Activated T-helper 17 cell treated with anti-CD3 and anti-CD28 coated beads, Interleukin-2, amount 50 U/mL, for 72 hours (primary cell): ENCODE measurements around the gene FASLG. TPM values are rescaled to one million over a fixed set of nuclear protein-coding genes. Genes with fewer than 3 reads are reported as not detected.
A peak's percentile ranks its signal among the peaks of the same experiment; 100 is the strongest.

Experiments
- ATAC-seq: fragments of 150-1000 bp; cut with Tn5 transposase; replicated peaks from 2 replicates; pipeline ENCODE4 v1.10.0; 2021; ENCODE audit warnings: mild to moderate bottlenecking, moderate library complexity
- H3K27ac Mint-ChIP-seq: one replicate; pipeline ENCODE4 v1.8.0; 2022; ENCODE audit warnings: mixed read lengths
- H3K27me3 Mint-ChIP-seq: one replicate; pipeline ENCODE4 v1.8.0; 2022; ENCODE audit warnings: mixed read lengths
- H3K36me3 Mint-ChIP-seq: one replicate; pipeline ENCODE4 v1.8.0; 2022; ENCODE audit warnings: low read depth, mild to moderate bottlenecking, mixed read lengths
- H3K4me1 Mint-ChIP-seq: one replicate; pipeline ENCODE4 v1.8.0; 2022; ENCODE audit warnings: mixed read lengths
- H3K4me3 Mint-ChIP-seq: one replicate; pipeline ENCODE4 v1.8.0; 2022; ENCODE audit warnings: mild to moderate bottlenecking, mixed read lengths
- H3K9me3 Mint-ChIP-seq: one replicate; pipeline ENCODE4 v1.8.0; 2022; ENCODE audit warnings: mixed read lengths
- total RNA-seq, 2 donors: library from RNA; stranded (reverse); gene quantifications; one replicate each; pipeline ENCODE4 v1.2.3, GENCODE V29; 2022

The FASLG gene
- total RNA-seq, 2 donors from 2014 or later: 2.7 to 11.3 TPM

DNA sequence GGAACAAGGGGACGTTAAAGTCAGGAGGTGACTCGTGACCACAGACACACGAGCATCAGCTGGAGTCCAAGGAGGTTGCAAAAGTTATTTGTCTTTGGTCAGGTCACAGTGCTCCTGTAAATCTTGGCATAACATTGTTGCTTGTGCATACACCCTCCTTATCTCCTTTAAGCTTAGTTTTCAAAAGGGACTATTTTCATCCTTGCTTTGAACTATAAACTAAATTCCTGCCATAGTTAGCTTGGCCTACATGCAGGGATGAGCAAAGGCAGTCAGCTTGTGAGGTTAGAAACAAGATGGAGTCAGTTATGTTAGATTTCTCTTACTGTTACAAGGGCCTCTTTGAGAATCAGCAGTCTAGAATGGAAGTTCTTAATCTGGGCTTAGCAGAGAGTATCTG, 28.0 kb upstream of the FASLG start:
- Mint-ChIP-seq H3K4me1 (peaks cover 32% of the 10 kb centered on the region), H3K9me3 (no peaks in the 10 kb centered on the region), H3K36me3 (no peaks in the 10 kb centered on the region), H3K27ac (no peak overlapping the region), H3K27me3 (peaks cover 3% of the 10 kb centered on the region), H3K4me3 (no peak overlapping the region)
- ATAC-seq: no peak

DNA sequence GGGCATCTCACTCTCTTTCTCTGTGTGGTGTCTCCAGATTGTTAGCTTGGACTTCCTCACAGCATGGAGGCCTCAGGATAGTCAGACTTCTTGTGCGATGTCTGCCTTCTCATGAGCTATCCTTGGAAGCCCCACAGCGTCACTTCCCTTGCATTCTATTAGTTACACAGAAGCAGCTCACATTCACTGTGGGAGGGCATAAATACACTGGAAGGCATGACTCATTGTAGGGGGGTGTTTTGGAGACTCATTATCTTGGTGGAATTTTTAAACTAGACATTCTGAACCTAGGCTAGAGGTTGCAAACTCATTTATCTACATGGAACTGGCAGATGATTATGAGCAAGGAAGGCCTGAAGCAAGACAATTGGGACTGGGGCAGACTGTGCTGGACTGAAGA, 21.4 kb upstream of the FASLG start:
- ATAC-seq: peak; percentile 16
- Mint-ChIP-seq H3K27ac (peak overlapping the region; percentile 100), H3K27me3 (no peaks in the 10 kb centered on the region), H3K36me3 (peaks cover 9% of the 10 kb centered on the region), H3K9me3 (no peaks in the 10 kb centered on the region), H3K4me1 (peaks cover 36% of the 10 kb centered on the region), H3K4me3 (peak overlapping the region; percentile 77)

DNA sequence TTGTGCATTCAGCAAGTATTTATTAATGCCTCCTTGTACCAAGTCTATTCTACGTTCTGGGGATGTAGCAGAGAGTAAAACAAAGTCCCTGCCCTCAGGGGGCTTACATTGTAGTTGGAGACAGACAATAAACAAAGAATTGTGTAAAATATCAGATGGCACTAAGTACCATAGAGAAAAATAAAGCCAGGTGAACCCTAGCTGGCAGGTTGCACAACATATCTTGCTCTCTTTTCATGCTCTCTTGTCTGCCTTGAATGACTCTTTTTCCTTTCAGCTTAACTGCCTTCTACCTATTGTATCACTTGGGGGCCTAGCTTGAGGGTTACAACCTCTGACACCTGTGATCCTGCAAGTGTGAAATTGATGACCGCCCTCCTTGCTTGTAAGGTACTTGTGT, 20.7 kb upstream of the FASLG start:
- ATAC-seq: no peak
- H3K9me3 Mint-ChIP-seq: no peaks in the 10 kb centered on the region
- H3K27ac Mint-ChIP-seq: peak overlapping the region; percentile 100
- peaks cover 9% of the 10 kb centered on the region for H3K36me3 Mint-ChIP-seq
- no peaks in the 10 kb centered on the region for H3K27me3 Mint-ChIP-seq
- H3K4me1 Mint-ChIP-seq: peaks cover 40% of the 10 kb centered on the region
- peak overlapping the region; percentile 77 for H3K4me3 Mint-ChIP-seq

DNA sequence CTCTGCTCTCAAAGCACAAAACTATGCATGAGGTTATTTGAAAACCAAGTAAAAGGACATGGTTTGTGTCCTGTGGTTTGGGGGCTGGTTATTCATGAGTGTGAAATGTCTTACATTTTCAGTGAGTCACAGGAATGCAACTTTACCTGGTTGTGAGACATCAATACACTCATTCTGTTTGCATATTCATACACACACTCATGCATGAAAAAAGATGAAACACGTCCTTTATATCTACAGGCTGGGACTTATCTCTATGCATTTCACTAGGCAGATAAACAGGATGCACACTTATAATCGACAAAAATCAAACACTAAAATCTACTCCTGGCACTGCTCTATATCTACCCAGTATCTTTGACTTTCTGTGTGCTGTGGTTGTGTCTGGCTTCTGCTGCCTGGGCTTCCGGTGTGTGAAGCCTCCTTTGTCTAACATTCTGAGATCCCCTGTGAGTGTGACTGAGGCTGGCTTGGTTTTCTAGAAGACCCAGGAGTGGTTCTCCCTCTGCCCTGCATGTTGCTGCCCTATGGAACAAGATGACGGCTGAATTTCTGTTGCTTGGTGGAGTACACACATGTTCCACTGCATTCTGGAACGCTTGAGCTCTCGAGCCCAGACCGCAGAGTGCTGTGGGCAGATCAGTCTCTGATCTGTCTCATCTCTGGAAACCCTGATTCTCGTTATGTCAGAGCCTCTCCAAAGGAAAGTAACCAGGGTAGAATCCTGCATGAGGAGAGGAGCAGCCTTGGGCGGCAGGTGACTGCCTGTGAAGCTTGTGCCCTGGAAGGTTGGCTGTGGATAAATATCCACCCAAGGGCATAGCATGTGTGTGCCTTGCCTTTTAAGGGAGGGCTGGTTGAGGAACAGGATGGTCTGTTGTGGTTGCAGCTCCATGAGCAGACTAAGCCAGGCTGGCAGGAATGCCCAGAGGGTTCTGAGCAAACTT, 19.7 kb upstream of the FASLG start:
- no peaks in the 10 kb centered on the region for H3K9me3 Mint-ChIP-seq
- H3K4me3 Mint-ChIP-seq: peak overlapping the region; percentile 77
- peak overlapping the region; percentile 100 for H3K27ac Mint-ChIP-seq
- peaks cover 9% of the 10 kb centered on the region for H3K36me3 Mint-ChIP-seq
- H3K27me3 Mint-ChIP-seq: peaks cover 3% of the 10 kb centered on the region
- ATAC-seq: peak; percentile 86
- H3K4me1 Mint-ChIP-seq: peaks cover 48% of the 10 kb centered on the region

DNA sequence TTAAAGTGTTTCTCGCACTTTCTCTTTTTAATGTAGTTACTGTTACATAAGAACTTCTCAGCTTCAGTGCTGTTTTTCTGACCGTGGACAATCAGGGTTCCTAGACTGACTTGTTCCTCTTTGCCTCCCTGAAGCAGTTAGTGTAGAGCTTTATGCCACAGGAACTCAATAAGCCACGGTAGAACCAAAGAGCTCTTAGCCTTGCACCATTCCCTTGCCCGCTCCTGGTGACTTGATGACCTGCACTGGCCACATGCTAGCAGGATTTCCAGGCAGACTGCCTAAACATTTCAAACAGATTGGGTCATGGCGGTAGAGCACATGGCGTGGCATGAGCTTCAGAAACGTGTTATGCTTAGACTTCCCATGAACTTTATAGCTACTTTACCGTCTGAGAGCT, 18.8 kb upstream of the FASLG start:
- peaks cover 58% of the 10 kb centered on the region for H3K4me1 Mint-ChIP-seq
- no peaks in the 10 kb centered on the region for H3K9me3 Mint-ChIP-seq
- H3K36me3 Mint-ChIP-seq: peaks cover 9% of the 10 kb centered on the region
- peaks cover 3% of the 10 kb centered on the region for H3K27me3 Mint-ChIP-seq
- ATAC-seq: no peak
- H3K4me3 Mint-ChIP-seq: peak overlapping the region; percentile 77
- H3K27ac Mint-ChIP-seq: peak overlapping the region; percentile 100

DNA sequence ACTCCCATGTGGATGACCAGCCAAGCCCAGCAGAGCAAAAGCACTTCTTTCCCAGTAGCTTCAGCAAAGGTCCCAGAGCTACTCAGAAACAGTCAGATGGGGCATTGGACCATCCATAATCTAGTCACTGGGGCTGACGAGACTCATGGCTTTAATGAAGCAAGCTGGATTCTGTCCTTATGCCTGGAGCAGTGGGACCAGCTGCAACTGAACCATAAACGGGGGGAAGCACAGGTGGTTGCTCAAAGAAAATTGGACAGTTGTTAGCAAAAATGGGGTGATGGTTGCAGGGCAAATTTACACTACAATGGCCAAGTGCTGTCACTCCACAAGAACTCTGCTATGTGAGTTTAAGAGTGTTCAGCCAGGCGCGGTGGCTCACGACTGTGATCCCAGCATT, 17.4 kb upstream of the FASLG start:
- no peak overlapping the region for H3K27ac Mint-ChIP-seq
- peak overlapping the region; percentile 77 for H3K4me3 Mint-ChIP-seq
- H3K9me3 Mint-ChIP-seq: no peaks in the 10 kb centered on the region
- H3K36me3 Mint-ChIP-seq: peaks cover 9% of the 10 kb centered on the region
- H3K4me1 Mint-ChIP-seq: peaks cover 63% of the 10 kb centered on the region
- no peak for ATAC-seq
- H3K27me3 Mint-ChIP-seq: peaks cover 3% of the 10 kb centered on the region

DNA sequence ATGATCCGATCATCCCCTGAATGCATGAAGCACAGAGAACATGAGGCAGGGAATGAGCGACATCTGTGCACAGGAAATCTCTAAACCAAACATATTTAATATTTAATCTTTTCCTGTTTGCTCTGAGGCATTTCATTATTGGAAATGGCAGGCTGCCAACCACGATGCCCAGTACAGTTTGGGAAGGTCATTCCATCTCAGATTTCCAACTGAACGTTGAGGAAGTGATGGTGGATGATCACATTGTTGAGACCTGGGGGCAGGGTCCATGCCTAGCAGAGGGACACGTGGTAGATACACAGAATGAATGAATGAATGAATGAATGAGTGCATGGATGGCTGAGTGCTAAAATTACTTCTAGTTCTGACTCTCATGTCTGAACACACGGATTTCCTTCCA, 15.9 kb upstream of the FASLG start:
- Mint-ChIP-seq H3K36me3 (peaks cover 9% of the 10 kb centered on the region), H3K4me3 (peak overlapping the region; percentile 11), H3K9me3 (no peaks in the 10 kb centered on the region), H3K27ac (no peak overlapping the region), H3K4me1 (peaks cover 64% of the 10 kb centered on the region), H3K27me3 (peaks cover 3% of the 10 kb centered on the region)
- no peak for ATAC-seq

DNA sequence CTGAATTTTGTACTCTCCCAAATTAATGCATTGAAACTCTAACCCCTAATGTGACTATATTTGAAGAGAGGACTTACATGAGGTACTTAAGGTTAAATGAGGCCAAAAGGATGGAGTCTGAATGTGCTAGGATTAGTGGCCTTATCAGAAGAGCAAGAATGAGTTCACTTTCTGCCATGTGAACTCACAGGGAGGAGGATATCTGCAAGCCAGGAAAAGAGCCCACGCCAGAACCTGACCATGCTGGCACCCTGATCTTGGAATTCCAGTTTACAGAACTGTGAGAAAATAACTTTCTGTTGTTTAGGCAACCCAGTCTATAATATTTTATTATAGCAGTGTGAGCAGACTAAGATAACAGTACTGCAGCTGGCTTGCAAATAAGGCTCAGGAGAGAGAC, 12.2 kb upstream of the FASLG start:
- peak overlapping the region; percentile 6 for H3K4me3 Mint-ChIP-seq
- peaks cover 39% of the 10 kb centered on the region for H3K4me1 Mint-ChIP-seq
- ATAC-seq: peak; percentile 10
- no peaks in the 10 kb centered on the region for H3K9me3 Mint-ChIP-seq
- H3K36me3 Mint-ChIP-seq: no peaks in the 10 kb centered on the region
- H3K27ac Mint-ChIP-seq: no peak overlapping the region
- peaks cover 3% of the 10 kb centered on the region for H3K27me3 Mint-ChIP-seq

DNA sequence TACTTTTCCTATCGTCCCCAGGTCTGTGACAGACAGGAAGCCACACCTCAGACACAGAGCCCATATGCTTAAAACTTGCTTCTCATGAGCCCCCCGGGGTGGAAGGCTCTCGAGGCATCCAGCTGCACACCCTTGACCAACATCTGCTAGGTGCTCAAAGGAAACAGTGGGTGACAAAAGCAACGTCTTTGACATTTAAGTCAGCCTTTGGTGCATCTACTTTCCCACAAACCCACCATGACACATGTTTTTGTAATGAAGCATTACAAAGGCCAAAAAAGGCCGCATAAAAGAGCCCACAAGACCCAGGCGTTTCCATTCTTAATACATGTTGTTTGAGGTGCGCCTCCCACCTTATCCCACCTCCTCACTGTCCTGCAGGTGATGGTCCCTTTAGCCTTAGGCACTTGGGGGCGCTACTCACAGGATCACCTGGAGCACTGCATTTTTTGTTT, 11.8 kb upstream of the FASLG start:
- Mint-ChIP-seq H3K27me3 (peaks cover 3% of the 10 kb centered on the region), H3K9me3 (no peaks in the 10 kb centered on the region), H3K27ac (no peak overlapping the region), H3K4me3 (peak overlapping the region; percentile 6), H3K36me3 (no peaks in the 10 kb centered on the region), H3K4me1 (peaks cover 39% of the 10 kb centered on the region)
- ATAC-seq: peak; percentile 77

DNA sequence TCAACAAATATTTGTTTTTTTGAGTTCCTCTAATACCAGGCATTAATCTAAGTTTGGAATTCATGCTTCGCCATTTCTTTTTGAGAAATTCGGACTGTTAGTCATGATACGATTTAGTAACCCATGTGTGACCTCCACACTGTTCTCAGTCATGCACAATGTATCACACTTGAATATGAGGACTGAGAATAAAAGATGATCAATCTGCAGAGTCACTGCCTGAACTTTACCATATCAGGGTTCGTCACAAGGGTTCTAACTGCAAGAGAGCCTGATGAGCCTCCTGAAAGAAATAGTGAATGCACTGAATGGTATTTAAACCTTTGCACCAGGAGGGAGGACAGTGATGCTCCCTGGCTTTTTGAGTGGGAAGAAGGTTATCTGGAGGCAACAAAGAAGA, 10.9 kb upstream of the FASLG start:
- peak overlapping the region; percentile 6 for H3K4me3 Mint-ChIP-seq
- no peaks in the 10 kb centered on the region for H3K9me3 Mint-ChIP-seq
- H3K36me3 Mint-ChIP-seq: no peaks in the 10 kb centered on the region
- H3K4me1 Mint-ChIP-seq: peaks cover 38% of the 10 kb centered on the region
- no peak for ATAC-seq
- peaks cover 3% of the 10 kb centered on the region for H3K27me3 Mint-ChIP-seq
- no peak overlapping the region for H3K27ac Mint-ChIP-seq

DNA sequence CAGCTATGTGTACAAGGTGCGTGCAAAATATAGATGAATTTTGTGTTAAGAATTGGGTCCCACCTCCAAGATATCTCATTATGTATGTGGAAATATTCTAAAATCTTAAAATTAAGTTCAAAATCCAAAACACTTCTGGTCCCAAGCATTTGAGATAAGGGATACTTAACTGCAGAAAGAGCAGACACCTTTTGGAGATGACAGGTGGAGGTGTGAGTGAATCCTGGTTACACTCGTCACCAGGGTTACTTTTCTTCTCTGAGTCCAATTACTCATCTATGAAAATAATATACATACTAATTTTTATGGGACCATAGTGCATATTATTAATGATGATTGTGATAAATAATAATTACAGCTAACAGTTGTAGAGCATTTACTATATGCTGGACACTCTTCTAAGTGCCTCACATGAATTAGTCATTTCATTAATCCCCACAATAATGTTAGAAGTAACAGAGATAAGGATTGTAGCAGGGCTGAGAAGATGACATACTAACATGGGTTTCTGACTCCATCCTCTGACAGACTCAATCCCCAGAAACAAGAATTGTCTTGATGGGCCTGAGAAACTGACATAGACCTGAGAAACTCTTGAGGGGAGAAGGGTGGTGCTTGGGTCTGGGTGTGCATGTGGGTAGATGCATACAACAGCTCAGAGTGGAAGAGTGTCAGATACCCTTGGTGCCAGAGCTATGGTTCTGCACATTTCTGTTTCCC, 8.3 kb upstream of the FASLG start:
- no peaks in the 10 kb centered on the region for H3K27me3 Mint-ChIP-seq
- H3K4me1 Mint-ChIP-seq: peaks cover 22% of the 10 kb centered on the region
- H3K36me3 Mint-ChIP-seq: no peaks in the 10 kb centered on the region
- H3K27ac Mint-ChIP-seq: no peak overlapping the region
- H3K4me3 Mint-ChIP-seq: no peak overlapping the region
- peak; percentile 56 for ATAC-seq
- H3K9me3 Mint-ChIP-seq: no peaks in the 10 kb centered on the region

DNA sequence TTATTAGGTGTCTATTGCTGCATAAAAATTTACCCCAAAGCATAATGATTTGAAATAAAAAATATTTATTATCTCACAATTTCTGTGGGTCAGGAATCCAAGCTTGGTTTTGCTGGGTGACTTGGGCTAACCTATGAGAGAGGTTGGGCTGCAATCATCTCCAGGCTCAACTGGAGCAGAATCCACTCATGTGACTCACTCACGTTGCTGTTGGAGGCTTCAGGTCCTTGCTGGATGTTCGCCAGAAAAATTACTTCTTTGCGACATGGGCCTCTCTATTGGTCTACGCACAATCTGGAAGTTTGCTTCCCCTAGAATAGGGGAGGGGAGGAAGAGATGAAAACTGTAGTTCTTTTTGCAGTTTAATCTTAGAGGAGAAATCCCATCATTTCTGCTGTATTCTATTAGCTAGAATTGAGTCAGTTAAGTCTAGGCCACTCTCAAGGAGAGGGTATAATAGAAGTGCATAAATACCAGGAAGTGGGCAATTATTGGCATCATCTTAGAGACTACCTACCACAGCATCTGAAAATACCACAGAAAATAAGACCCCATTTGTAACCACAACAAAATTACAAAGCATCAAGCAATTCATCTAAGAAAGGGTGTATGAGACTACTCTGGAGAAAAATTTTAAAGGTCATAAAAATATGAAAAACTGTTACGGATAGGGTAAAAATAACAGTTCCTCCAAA, 5.7 kb upstream of the FASLG start:
- no peaks in the 10 kb centered on the region for H3K9me3 Mint-ChIP-seq
- H3K4me3 Mint-ChIP-seq: no peak overlapping the region
- no peak overlapping the region for H3K27ac Mint-ChIP-seq
- peaks cover 17% of the 10 kb centered on the region for H3K4me1 Mint-ChIP-seq
- ATAC-seq: no peak
- H3K36me3 Mint-ChIP-seq: no peaks in the 10 kb centered on the region
- no peaks in the 10 kb centered on the region for H3K27me3 Mint-ChIP-seq

DNA sequence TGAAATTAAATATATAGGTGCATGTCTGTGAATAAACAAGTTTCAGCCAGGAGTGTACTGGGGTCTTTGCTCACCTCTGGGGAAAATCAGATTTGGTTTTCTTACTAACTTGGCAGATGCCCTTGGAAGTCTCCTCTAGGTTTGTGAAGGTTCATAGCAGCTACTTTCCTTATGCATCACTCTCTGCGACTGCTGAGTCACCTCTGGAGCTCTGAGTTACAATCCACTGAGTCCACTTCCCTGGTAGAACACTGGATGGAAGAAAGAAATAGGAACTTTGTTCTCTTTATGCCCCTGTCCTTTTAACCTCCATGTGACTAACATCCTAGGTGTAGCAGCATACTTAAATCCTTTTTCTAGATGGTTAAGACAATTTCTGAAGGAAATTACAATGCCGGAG, 4.4 kb upstream of the FASLG start:
- H3K36me3 Mint-ChIP-seq: peaks cover 7% of the 10 kb centered on the region
- H3K4me1 Mint-ChIP-seq: peaks cover 19% of the 10 kb centered on the region
- H3K27me3 Mint-ChIP-seq: no peaks in the 10 kb centered on the region
- H3K9me3 Mint-ChIP-seq: no peaks in the 10 kb centered on the region
- H3K4me3 Mint-ChIP-seq: no peak overlapping the region
- no peak overlapping the region for H3K27ac Mint-ChIP-seq
- peak; percentile 59 for ATAC-seq

DNA sequence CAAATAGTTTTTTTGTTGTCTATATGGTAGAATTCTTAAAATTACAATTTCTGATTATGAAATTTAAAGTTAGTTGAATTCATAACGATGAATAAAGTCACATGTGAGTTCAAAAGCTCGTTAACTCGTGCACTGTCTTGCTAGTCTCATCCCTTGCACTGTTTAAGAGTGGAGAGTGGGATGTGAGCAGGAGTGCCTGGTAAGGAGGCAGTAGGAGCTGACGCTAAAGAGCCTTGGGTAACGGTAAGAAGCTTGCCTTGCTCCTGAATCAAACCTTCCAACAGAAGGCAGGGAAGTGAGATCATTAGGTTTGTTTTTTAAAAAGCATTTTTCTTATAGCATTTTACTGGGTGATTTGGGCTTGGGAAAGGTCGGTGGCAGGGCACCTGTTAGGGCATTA, 2.3 kb upstream of the FASLG start:
- Mint-ChIP-seq H3K27me3 (no peaks in the 10 kb centered on the region), H3K4me1 (peaks cover 26% of the 10 kb centered on the region), H3K27ac (no peak overlapping the region), H3K9me3 (no peaks in the 10 kb centered on the region), H3K36me3 (peaks cover 23% of the 10 kb centered on the region), H3K4me3 (no peak overlapping the region)
- no peak for ATAC-seq
